SU-DHL-6 (cell line): ENCODE results near the gene FAM227B.

Source experiments
- H2AFZ ChIP-seq: fragments of 200-600 bp; sonication (generic); 2 replicates; pipeline ENCODE4 v1.6.1; 2014; ENCODE audit warnings: low read depth, mild to moderate bottlenecking, moderate library complexity, mixed read lengths, antibody characterized with exemption, low read length; ENCODE audit not compliant: severe bottlenecking
- H3F3A ChIP-seq: fragments of 200-600 bp; shearing (Covaris generic); 2 replicates; pipeline ENCODE4 v1.6.0; 2016; ENCODE audit warnings: antibody characterized with exemption, mild to moderate bottlenecking; ENCODE audit not compliant: insufficient read depth
- H3K27ac ChIP-seq: fragments of 200-600 bp; sonication (generic); 2 replicates; pipeline ENCODE4 v1.5.1; 2016; ENCODE audit warnings: low read depth, mild to moderate bottlenecking, low read length, moderate library complexity, mixed read lengths
- H3K27me3 ChIP-seq: fragments of 200-600 bp; sonication (generic), shearing (Covaris generic); 2 replicates; pipeline ENCODE4 v1.6.0; 2014; ENCODE audit warnings: mild to moderate bottlenecking, low read length
- H3K36me3 ChIP-seq: fragments of 200-600 bp; sonication (generic); 2 replicates; pipeline ENCODE4 v1.6.1; 2014; ENCODE audit warnings: mild to moderate bottlenecking, low read length, mixed read lengths
- H3K4me2 ChIP-seq: fragments of 300-600, 200-600 bp; shearing (Covaris generic), sonication (generic); 2 replicates; pipeline ENCODE4 v1.6.0; 2014; ENCODE audit warnings: low read length, low read depth, mild to moderate bottlenecking; ENCODE audit not compliant: poor library complexity, severe bottlenecking
- H3K4me3 ChIP-seq: fragments of 200-600 bp; sonication (generic); 2 replicates; pipeline ENCODE4 v1.5.1; 2014; ENCODE audit warnings: antibody characterized with exemption, low read length, mild to moderate bottlenecking, mixed read lengths; ENCODE audit not compliant: insufficient read depth, poor library complexity, severe bottlenecking
- H3K79me2 ChIP-seq: fragments of 200-600 bp; sonication (generic); 2 replicates; pipeline ENCODE4 v1.6.1; 2014; ENCODE audit warnings: mild to moderate bottlenecking, low read length, moderate library complexity; ENCODE audit not compliant: insufficient read depth
- H3K9ac ChIP-seq: fragments of 200-600 bp; sonication (generic); 2 replicates; pipeline ENCODE4 v1.7.0; 2014; ENCODE audit warnings: mild to moderate bottlenecking, low read length
- H3K9me2 ChIP-seq: fragments of 200-600 bp; sonication (generic); replicated peaks from 2 replicates; pipeline ENCODE4 v1.6.1; 2014; ENCODE audit warnings: low read length; ENCODE audit not compliant: insufficient read depth
- H3K9me3 ChIP-seq: fragments of 200-600 bp; sonication (generic); 2 replicates; pipeline ENCODE4 v1.6.1; 2014; ENCODE audit warnings: low read length, mixed read lengths; ENCODE audit not compliant: insufficient read depth
- H4K20me1 ChIP-seq: fragments of 200-600 bp; sonication (generic); 2 replicates; pipeline ENCODE4 v1.6.1; 2014; ENCODE audit warnings: low read depth, mild to moderate bottlenecking, antibody characterized with exemption, low read length, moderate library complexity, mixed read lengths
- CTCF ChIP-seq: fragments of 200-600 bp; sonication (generic); IDR thresholded peaks from one replicate; pipeline ENCODE4 v1.5.1; 2017; ENCODE audit warnings: antibody characterized with exemption, mild to moderate bottlenecking, low read length, moderate library complexity; ENCODE audit not compliant: insufficient read depth, poor library complexity, severe bottlenecking
- EZH2phosphoT487 ChIP-seq: fragments of 200-600 bp; sonication (generic), shearing (Covaris generic); conservative IDR thresholded peaks from 2 replicates; pipeline ENCODE4 v1.6.1; 2018; ENCODE audit warnings: mild to moderate bottlenecking, antibody characterized with exemption, low read length, moderate library complexity, mixed read lengths

Gene FAM227B

DNA sequence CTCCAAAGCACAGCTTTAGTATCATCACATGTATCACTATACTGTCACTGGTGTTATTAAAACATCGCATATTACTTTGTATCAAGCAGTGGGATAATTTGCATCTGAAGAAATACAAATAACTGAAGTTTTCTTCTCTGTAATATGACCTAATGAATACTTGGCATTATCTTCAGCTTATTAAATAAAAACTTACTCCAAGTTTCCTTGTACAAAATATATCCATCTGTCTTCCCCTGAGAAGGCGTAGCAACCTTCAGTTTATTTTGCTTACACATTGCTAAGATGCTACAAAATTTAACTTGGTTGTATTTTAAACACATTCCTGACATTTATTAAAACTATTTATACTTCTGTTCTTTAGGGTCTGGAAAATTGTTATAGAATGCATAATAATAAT is 183.9 kb downstream of the FAM227B start:
- no peak overlapping the region for H3K9ac ChIP-seq
- H3K36me3 ChIP-seq, result no peaks in the 10 kb centered on the region
- H3K4me3 ChIP-seq, result no peak overlapping the region
- H4K20me1 ChIP-seq, result no peaks in the 10 kb centered on the region
- no peaks in the 10 kb centered on the region for H3K79me2 ChIP-seq
- H2AFZ ChIP-seq, result no peak overlapping the region
- no peaks in the 10 kb centered on the region for H3K9me3 ChIP-seq
- no peaks in the 10 kb centered on the region for H3K9me2 ChIP-seq
- H3F3A ChIP-seq, result no peaks in the 10 kb centered on the region
- no peak for TF ChIP-seq EZH2phosphoT487
- no peak for TF ChIP-seq CTCF
- H3K27me3 ChIP-seq, result no peaks in the 10 kb centered on the region
- H3K27ac ChIP-seq, result no peak overlapping the region
- H3K4me2 ChIP-seq, result no peak overlapping the region

DNA sequence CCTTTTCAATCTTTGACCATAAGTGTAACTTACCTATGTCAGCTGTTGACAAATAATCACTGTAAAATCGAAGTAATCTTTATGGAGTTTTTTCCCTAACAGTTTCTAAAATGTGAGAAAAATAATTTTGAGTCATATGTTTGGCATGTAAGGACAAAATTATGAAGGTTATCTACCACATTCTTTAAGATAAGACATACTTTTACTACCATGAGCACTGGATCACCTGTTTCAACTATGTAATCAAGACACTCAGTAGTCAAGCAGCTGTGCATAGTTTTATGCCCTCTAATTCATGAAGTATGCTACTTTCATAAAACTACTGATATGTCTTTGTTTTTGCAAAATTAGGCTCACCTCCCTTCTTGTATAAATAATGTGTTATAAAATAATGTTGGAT is 185.4 kb downstream of the FAM227B start:
- no peak overlapping the region for H3K4me2 ChIP-seq
- H3K9me2 ChIP-seq, result no peaks in the 10 kb centered on the region
- H3K27ac ChIP-seq, result no peak overlapping the region
- H3F3A ChIP-seq, result no peaks in the 10 kb centered on the region
- no peak overlapping the region for H3K4me3 ChIP-seq
- H3K9me3 ChIP-seq, result no peaks in the 10 kb centered on the region
- H4K20me1 ChIP-seq, result no peaks in the 10 kb centered on the region
- H3K79me2 ChIP-seq, result no peaks in the 10 kb centered on the region
- no peak overlapping the region for H2AFZ ChIP-seq
- TF ChIP-seq CTCF, result no peak
- TF ChIP-seq EZH2phosphoT487, result no peak
- H3K36me3 ChIP-seq, result no peaks in the 10 kb centered on the region
- H3K9ac ChIP-seq, result no peak overlapping the region
- H3K27me3 ChIP-seq, result no peaks in the 10 kb centered on the region

DNA sequence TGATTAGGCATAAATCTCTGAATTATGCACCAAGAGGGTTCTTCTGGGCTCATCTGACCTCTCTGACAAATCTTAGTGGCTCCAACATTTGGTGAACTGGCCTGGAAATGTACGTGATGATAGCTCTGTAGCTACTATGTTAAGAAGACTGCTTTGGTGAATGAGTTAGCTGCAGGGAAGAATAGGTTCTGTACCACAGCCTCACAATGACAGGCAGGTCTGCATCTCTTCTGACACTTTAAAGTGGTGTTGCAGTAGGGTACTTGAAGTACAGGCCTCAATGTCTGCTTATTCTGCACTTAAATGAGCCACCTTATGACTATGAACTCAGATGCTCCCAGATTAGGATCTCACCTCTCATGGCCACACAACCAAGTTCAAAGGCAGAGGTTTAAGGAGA is 190.6 kb downstream of the FAM227B start:
- Histone ChIP-seq H3K9me3 (no peaks in the 10 kb centered on the region), H3K27me3 (no peaks in the 10 kb centered on the region), H3K4me2 (no peak overlapping the region), H4K20me1 (no peaks in the 10 kb centered on the region), H3K4me3 (no peak overlapping the region), H3K36me3 (no peaks in the 10 kb centered on the region), H2AFZ (no peak overlapping the region), H3F3A (no peaks in the 10 kb centered on the region), H3K9me2 (no peaks in the 10 kb centered on the region), H3K79me2 (no peaks in the 10 kb centered on the region), H3K9ac (no peak overlapping the region), H3K27ac (no peak overlapping the region)
- TF ChIP-seq CTCF, result no peak
- TF ChIP-seq EZH2phosphoT487, result no peak
